ENCODE measurements around the gene PLCG1. TPM values are rescaled to one million over a fixed set of nuclear protein-coding genes. Genes with fewer than 3 reads are reported as not detected.

PLCG1 gene
- total and polyA plus RNA-seq, 9 of the 15 experiments (the other 6 are each of a cell fraction or from before 2014, with no cell fraction given): 1.7 to 67.0 (median 34.8) TPM

GRCh38 chr20:41176711-41177552 is 39.6 kb downstream of the PLCG1 start:
- no peak for FAIRE-seq
- H3K79me2 ChIP-seq (ENCODE audit: control insufficient read depth, insufficient read depth, low read length): no peaks in the 10 kb centered on the region
- H3K27me3 ChIP-seq (ENCODE audit: control insufficient read depth in 2 of 2, insufficient read depth in 2 of 2, low read length in 2 of 2): no peaks in the 10 kb centered on the region
- H3K27ac ChIP-seq (ENCODE audit: extremely low read depth, low read depth, low read length): no peak overlapping the region
- no peak overlapping the region for H2AFZ ChIP-seq (ENCODE audit: low read depth, low read length)
- no peaks in the 10 kb centered on the region for H3K9me3 ChIP-seq (replicated peaks; ENCODE audit: control insufficient read depth, insufficient read depth, low read depth, low read length)
- H3K4me3 ChIP-seq: no peak overlapping the region
- TF ChIP-seq ZNF277 (CRISPR knock-in tag; IDR thresholded peaks at IDR 0.05; ENCODE audit: borderline replicate concordance) (no peak), E4F1 (CRISPR knock-in tag; IDR thresholded peaks at IDR 0.05; ENCODE audit: borderline replicate concordance) (no peak), SMAD2 (IDR thresholded peaks at IDR 0.05; ENCODE audit: low read depth, low read length) (no peak), CHCHD3 (CRISPR knock-in tag; IDR thresholded peaks at IDR 0.05) (no peak), MEF2D (tag; conservative IDR thresholded peaks at IDR 0.05; ENCODE audit: low read depth) (no peak), CHD1 (IDR thresholded peaks at IDR 0.05; ENCODE audit: low read length) (no peak), KAT7 (CRISPR knock-in tag; IDR thresholded peaks at IDR 0.05; ENCODE audit: borderline replicate concordance) (no peak), COPS2 (conservative IDR thresholded peaks at IDR 0.05) (no peak), SOX6 (IDR thresholded peaks at IDR 0.05) (no peak), MCM5 (IDR thresholded peaks at IDR 0.05; ENCODE audit: low read depth) (no peak), SETDB1 (IDR thresholded peaks at IDR 0.05; ENCODE audit: low read length) (no peak), USF2 (CRISPR knock-in tag; IDR thresholded peaks at IDR 0.05) (no peak), BHLHE40 (IDR thresholded peaks at IDR 0.05; ENCODE audit: low read length) (no peak)
- no peak for DNase-seq (ENCODE audit: extremely low read depth in 1 of 4, low spot score in 3 of 4)
- H3K4me2 ChIP-seq (ENCODE audit: insufficient read depth, low read length): no peak overlapping the region
- H4K20me1 ChIP-seq (replicated peaks; ENCODE audit: control insufficient read depth, insufficient read depth, low read length): peaks cover 12% of the 10 kb centered on the region; the same call in 1 of the 2 replicates
- no TSS peak for BruUV-seq (replicated peaks)
- H3K4me1 ChIP-seq (replicated peaks in 1 of 2; ENCODE audit: control insufficient read depth in 2 of 2, insufficient read depth in 2 of 2, low read length in 2 of 2): no peaks in the 10 kb centered on the region
- POLR2A ChIA-PET: interaction anchor here (1.4 kb wide), 1 partner anchor 8 kb away, joined by 4 read pairs; no protein-coding TSS in a partner anchor
- in situ Hi-C loops (cut with MboI): loop anchor here (5.0 kb wide), 1 partner anchor 165 kb away; the partner anchor contains the start of gene LPIN3
- no peak overlapping the region for H3K9ac ChIP-seq (ENCODE audit: insufficient read depth in 1 of 2, low read depth in 2 of 2, low read length in 2 of 2)
- no peaks in the 10 kb centered on the region for H3K9me1 ChIP-seq (ENCODE audit: control insufficient read depth, insufficient read depth, low read length)
- intact Hi-C loops (cut with micrococcal nuclease): no loop called here
- ATAC-seq: no peak
- CTCF ChIA-PET (ENCODE audit: low intra/inter-chr PET ratio): no interaction called here
- WGBS (ENCODE audit: insufficient coverage, low coverage, missing lambda C conversion rate): 68% methylated on average over 8 of the region's 8 CpGs
- peaks cover 52% of the 10 kb centered on the region; the same call in 2 of the 3 replicates for H3K36me3 ChIP-seq (ENCODE audit: control insufficient read depth, insufficient read depth, low read length)
